Vein endothelial cell (primary cell): ENCODE results near the gene ZNF772. TPM values are rescaled to one million over a fixed set of nuclear protein-coding genes. Genes with fewer than 3 reads are reported as not detected.

Source experiments
- small RNA-seq: library from RNA; depleted of rRNA; stranded (forward); fragments of <200 nt; gene quantifications from one replicate; pipeline ENCODE3, GENCODE V24; 2012
- total RNA-seq: library from RNA; depleted of rRNA; stranded (reverse); fragments of >200 nt; gene quantifications from 2 replicates; pipeline ENCODE4 v1.2.3, GENCODE V29; 2012

Gene ZNF772
- total RNA-seq = 14.4 and 22.7 TPM in 2 replicates

DNA sequence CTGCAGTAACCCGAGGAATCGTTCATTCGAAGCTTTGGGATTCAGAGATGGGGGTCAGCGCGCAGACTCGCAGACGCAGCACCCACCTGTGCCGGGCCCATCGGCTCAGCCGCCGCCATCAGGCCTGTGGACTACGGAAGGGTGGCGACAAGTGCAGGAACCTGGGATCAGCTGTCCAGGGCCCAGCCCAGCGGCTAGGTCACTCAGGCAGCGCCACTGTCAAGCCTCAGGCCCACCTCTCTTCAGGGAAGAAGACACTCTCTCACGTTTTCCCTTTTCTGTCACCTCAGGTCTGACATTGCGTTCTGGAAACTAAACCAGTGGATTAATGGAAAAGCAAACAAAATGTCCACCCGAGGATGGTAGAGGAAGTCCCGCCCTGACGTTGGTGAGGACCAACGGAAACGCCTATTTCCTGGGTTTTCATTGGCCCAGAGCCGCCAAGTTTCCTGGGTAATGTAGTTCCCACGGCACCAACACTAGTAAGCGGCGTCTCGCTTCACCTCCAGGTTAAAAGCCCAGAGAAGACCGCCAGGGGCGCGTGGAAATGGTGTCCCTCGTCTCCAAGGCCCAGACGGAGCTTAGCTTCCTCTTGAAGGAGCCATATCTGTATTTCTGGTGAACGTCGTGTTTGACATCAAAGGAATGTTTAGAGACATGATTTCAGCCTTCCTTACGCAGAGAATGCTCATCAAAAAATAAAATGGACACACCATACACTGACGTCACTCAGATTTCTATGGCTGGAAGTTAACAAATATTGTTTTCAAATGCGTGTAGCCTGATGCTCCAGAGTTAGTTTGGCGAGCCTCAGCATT, at the start of gene ZNF772:
Gene ZNF772, minus strand, starts transcription at position 376 of the 818 bp plus-strand sequence. Its CDS starts 257 bp downstream, at position 119.

DNA sequence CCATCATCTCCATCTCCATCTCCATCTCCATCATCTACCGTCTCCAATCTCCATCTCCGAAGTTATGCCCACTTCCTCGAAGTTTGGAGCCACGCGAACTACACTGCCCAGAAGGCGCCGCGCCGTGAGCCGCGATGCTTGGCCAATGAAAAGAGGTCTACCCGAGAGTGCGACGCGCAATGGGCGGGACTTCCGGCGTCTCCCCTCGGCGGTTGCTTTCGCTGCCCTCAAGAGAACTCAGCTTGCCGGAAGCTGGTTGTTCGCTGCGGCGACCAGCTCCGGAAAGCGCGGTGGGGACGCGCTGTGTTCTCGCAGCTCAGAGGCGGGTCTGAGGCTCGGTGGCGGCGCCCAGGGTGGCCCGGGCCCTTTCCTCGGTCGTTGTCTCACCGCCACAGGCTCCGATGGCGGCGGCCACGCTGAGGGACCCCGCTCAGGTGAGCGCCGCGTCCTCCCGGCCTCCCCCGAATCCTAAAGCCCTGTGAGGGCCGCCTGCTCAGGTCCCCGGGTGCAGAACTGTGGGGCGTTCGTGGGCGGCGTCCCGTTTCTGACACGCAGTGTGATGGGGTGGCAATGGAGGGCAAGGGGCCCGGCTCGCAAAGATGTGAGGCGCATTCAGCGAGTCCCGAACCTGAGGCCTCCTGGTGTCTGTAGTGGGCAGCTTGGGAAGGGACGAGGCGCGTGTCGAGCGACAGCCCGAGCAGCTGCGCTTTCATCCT, 22.5 kb upstream of the ZNF772 start, which contains the start of gene ZNF773:
Gene ZNF773, plus strand, starts transcription at position 259 of the 716 bp plus-strand sequence. Its CDS starts 143 bp downstream, at position 402.

DNA sequence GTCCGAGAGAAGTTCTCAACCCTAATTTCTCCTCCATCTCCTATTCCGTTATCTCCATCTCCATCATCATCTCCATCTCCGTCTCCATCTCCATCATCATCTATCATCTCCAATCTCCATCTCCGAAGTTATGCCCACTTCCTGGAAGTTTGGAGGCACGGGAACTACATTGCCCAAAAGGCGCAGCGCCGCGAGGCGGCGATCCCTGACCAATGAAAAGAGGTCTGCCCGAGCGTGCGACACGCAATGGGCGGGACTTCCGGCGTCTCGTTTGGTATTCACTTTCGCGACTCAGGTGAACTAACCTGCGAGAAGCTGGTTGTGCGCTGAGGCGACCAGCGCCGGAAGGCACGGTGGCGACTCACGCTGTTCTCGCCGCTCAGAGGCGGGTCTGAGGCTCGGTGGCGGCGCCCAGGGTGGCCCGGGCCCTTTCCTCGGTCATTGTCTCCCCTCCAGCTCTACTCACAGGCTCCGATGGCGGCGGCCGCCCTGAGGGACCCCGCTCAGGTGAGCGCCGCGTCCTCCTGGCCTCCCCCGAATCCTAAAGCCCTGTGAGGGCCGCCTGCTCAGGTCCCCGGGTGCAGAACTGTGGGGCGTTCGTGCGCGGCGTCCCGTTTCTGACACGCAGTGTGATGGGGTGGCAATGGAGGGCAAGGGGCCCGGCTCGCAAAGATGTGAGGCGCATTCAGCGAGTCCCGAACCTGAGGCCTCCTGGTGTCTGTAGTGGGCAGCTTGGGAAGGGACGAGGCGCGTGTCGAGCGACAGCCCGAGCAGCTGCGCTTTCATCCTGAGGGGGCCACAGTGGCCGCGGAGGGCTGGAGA, 10.3 kb upstream of the ZNF772 start, which contains the start of gene ZNF419:
Gene ZNF419, plus strand, starts transcription at position 274 of the 822 bp plus-strand sequence. Its CDS starts 201 bp downstream, at position 475.

DNA sequence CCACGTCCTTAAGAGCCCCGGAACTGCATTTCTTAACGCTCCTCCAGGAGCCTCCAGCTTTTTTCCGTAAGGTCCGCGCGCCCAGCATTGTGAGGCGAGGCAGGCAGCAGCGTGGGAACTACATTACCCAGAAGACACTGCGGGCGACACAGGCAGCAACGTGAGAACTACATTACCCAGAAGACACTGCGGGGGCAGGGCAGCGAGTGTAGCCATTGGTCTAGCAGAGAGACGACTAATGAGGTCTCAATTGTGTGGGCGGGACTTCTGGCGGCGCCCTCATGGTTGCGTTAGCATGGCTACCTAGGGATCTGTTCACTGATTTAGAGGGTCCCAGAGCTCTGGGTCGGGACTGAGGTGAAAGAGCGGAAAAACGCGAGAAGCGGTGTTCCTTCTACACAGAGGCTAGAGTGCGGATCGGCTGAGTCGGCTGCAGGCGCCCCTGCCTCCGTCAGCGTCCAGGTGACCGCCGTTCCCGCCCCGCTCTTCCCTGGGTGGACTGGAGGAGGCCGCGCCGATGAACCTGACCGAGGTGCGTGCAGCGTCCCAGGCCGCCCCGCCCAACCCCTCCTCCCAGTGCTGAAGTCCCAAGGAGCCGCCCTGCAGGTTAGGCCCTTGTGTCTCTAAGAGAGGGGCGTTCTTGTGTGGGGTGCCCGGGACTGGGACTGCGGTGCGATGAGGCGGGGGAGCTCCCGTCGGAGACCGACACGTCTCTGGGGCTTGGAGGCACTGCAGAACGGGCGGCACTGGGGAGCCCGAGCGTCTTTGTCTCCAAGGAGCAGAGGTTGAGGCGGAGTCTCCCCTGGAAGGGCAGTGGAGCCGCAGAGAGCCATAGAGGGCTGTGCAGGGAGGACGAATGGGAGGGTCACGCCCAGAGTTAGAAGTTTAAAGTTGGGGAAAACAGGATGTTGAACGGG, 42.0 kb downstream of the ZNF772 start, which contains the start of gene ZNF749:
Gene ZNF749, plus strand, starts transcription at position 264 of the 917 bp plus-strand sequence. Its CDS starts 254 bp downstream, at position 518.

Small RNAs within 50 kb of the gene (small RNA-seq; reads per million reads assigned to genes)
- not detected for gene VN1R107P

Other genes with a start within 250 kb of the ZNF772 start
- 0.48 and 0.65 TPM in 2 replicates for gene AURKC, start 246.5 kb downstream of the ZNF772 start, total RNA-seq
- 23.8 and 24.7 TPM in 2 replicates for gene ZNF805, start 236.9 kb downstream of the ZNF772 start, total RNA-seq
- 74.9 and 77.1 TPM in 2 replicates for gene ZNF460, start 197.1 kb downstream of the ZNF772 start, total RNA-seq
- 10.1 and 11.7 TPM in 2 replicates for gene ZNF543, start 157.1 kb downstream of the ZNF772 start, total RNA-seq
- gene ZNF304, start 126.3 kb downstream of the ZNF772 start, total RNA-seq = 8.5 and 9.0 TPM in 2 replicates
- 9.1 and 10.1 TPM in 2 replicates for gene TRAPPC2B, start 114.0 kb downstream of the ZNF772 start, total RNA-seq
- 1.6 and 2.9 TPM in 2 replicates for gene ZNF547, start 114.0 kb downstream of the ZNF772 start, total RNA-seq
- 14.2 and 16.3 TPM in 2 replicates for gene ZNF548, start 87.7 kb downstream of the ZNF772 start, total RNA-seq
- gene ZNF17, start 66.4 kb downstream of the ZNF772 start, total RNA-seq = 11.4 and 14.3 TPM in 2 replicates
- 7.2 and 12.2 TPM in 2 replicates for gene ZNF749, start 42.2 kb downstream of the ZNF772 start, total RNA-seq
- gene VN1R1, start 20.4 kb downstream of the ZNF772 start, total RNA-seq = 0.98 and 1.1 TPM in 2 replicates
- 11.1 and 13.5 TPM in 2 replicates for gene ZNF419, start 10.2 kb upstream of the ZNF772 start, total RNA-seq
- 13.0 and 15.0 TPM in 2 replicates for gene ZNF773, start 22.4 kb upstream of the ZNF772 start, total RNA-seq
- 4.2 and 4.6 TPM in 2 replicates for gene ZNF549, start 49.8 kb upstream of the ZNF772 start, total RNA-seq
- 4.6 and 6.2 TPM in 2 replicates for gene ZNF550, start 82.3 kb upstream of the ZNF772 start, total RNA-seq
- 6.2 and 6.8 TPM in 2 replicates for gene ZNF416, start 101.3 kb upstream of the ZNF772 start, total RNA-seq
- gene ZIK1, start 106.6 kb upstream of the ZNF772 start, total RNA-seq = 4.6 and 5.7 TPM in 2 replicates
- gene ZNF530, start 122.3 kb upstream of the ZNF772 start, total RNA-seq = 3.6 and 6.9 TPM in 2 replicates
- 19.3 and 21.5 TPM in 2 replicates for gene ZNF134, start 136.7 kb upstream of the ZNF772 start, total RNA-seq
- gene ZNF211, start 155.6 kb upstream of the ZNF772 start, total RNA-seq = 7.5 and 9.3 TPM in 2 replicates
- under 0.01 and 0.10 TPM in 2 replicates for gene ZSCAN4, start 191.4 kb upstream of the ZNF772 start, total RNA-seq
- gene ZNF551, start 204.4 kb upstream of the ZNF772 start, total RNA-seq = 13.4 and 14.4 TPM in 2 replicates
- gene ZNF154, start 231.6 kb upstream of the ZNF772 start, total RNA-seq = 0.33 and 3.7 TPM in 2 replicates